ENCODE measurements around the gene CCDC78.
"Not testable (repeated sequence)": the region's sequence is repeated elsewhere in the genome, so short reads cannot be mapped to it uniquely, and the experiment has no call there.

GRCh38 chr16:742894-743293 lies 16.7 kb upstream of the CCDC78 start:
- TF ChIP-seq, protein P1, sequence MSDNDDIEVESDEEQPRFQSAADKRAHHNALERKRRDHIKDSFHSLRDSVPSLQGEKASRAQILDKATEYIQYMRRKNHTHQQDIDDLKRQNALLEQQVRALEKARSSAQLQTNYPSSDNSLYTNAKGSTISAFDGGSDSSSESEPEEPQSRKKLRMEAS (CRISPR knock-in tag; IDR thresholded peaks at IDR 0.05) = not testable (repeated sequence)
- TF ChIP-seq, protein P2, sequence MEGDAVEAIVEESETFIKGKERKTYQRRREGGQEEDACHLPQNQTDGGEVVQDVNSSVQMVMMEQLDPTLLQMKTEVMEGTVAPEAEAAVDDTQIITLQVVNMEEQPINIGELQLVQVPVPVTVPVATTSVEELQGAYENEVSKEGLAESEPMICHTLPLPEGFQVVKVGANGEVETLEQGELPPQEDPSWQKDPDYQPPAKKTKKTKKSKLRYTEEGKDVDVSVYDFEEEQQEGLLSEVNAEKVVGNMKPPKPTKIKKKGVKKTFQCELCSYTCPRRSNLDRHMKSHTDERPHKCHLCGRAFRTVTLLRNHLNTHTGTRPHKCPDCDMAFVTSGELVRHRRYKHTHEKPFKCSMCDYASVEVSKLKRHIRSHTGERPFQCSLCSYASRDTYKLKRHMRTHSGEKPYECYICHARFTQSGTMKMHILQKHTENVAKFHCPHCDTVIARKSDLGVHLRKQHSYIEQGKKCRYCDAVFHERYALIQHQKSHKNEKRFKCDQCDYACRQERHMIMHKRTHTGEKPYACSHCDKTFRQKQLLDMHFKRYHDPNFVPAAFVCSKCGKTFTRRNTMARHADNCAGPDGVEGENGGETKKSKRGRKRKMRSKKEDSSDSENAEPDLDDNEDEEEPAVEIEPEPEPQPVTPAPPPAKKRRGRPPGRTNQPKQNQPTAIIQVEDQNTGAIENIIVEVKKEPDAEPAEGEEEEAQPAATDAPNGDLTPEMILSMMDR (IDR thresholded peaks at IDR 0.05) = not testable (repeated sequence)
- not testable (repeated sequence) for TF ChIP-seq ATF3 (CRISPR knock-in tag; conservative IDR thresholded peaks at IDR 0.05); GABPB1 (CRISPR knock-in tag; IDR thresholded peaks at IDR 0.05); NR3C1 (CRISPR knock-in tag; conservative IDR thresholded peaks at IDR 0.05; ENCODE audit: low read depth); TEAD4 (CRISPR knock-in tag; IDR thresholded peaks at IDR 0.05); NR1H2 (CRISPR knock-in tag; IDR thresholded peaks at IDR 0.05); ATF1 (CRISPR knock-in tag; IDR thresholded peaks at IDR 0.05); USF2 (CRISPR knock-in tag; IDR thresholded peaks at IDR 0.05); ZNF317 (CRISPR knock-in tag; IDR thresholded peaks at IDR 0.05; ENCODE audit: borderline replicate concordance, low read depth); ATF2 (CRISPR knock-in tag; IDR thresholded peaks at IDR 0.05; ENCODE audit: borderline replicate concordance, low read depth); ARID4B (CRISPR knock-in tag; IDR thresholded peaks at IDR 0.05; ENCODE audit: borderline replicate concordance)
- TF ChIP-seq, protein P3, sequence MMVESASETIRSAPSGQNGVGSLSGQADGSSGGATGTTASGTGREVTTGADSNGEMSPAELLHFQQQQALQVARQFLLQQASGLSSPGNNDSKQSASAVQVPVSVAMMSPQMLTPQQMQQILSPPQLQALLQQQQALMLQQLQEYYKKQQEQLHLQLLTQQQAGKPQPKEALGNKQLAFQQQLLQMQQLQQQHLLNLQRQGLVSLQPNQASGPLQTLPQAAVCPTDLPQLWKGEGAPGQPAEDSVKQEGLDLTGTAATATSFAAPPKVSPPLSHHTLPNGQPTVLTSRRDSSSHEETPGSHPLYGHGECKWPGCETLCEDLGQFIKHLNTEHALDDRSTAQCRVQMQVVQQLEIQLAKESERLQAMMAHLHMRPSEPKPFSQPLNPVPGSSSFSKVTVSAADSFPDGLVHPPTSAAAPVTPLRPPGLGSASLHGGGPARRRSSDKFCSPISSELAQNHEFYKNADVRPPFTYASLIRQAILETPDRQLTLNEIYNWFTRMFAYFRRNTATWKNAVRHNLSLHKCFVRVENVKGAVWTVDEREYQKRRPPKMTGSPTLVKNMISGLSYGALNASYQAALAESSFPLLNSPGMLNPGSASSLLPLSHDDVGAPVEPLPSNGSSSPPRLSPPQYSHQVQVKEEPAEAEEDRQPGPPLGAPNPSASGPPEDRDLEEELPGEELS (CRISPR knock-in tag; IDR thresholded peaks at IDR 0.05) = not testable (repeated sequence)

Measured in WTC11 (cell line).